Heart left ventricle (tissue), 16 donors: ENCODE data around the gene UST. TPM values are rescaled to one million over a fixed set of nuclear protein-coding genes. Genes with fewer than 3 reads are reported as not detected.

Experiments
- ATAC-seq, 4 donors: fragments of 200-7000 bp; cut with Tn5 transposase; one replicate each; pipeline ENCODE4 v1.9.1; 2020 to 2022; ENCODE audit warnings: moderate library complexity in 4 of 4, mild to moderate bottlenecking in 3 of 4, moderate number of reproducible peaks in 1 of 4
- DNase-seq, 5 donors: peaks; one replicate each; pipeline ENCODE4 v3.0.0-alpha.2; 2020
- H3K27ac ChIP-seq, 12 donors: fragments of 200-600 bp; sonication (generic) in 4 of 12; one replicate each; pipeline versions ENCODE4 v1.5.0 to v1.8.0; 2016 to 2022; ENCODE audit warnings: mild to moderate bottlenecking in 2 of 12
- H3K27me3 ChIP-seq, 9 donors: fragments of 200-600 bp; sonication (generic) in 2 of 9; one replicate each; pipeline versions ENCODE4 v1.5.1 to v1.8.0; 2016 to 2022; ENCODE audit warnings: mild to moderate bottlenecking in 3 of 9
- H3K36me3 ChIP-seq, 9 donors: fragments of 200-600 bp; sonication (generic) in 2 of 9; one replicate each; pipeline versions ENCODE4 v1.5.0 to v1.8.0; 2018 to 2022; ENCODE audit warnings: mild to moderate bottlenecking in 2 of 9
- H3K4me1 ChIP-seq, 12 donors: fragments of 200-600 bp; sonication (generic) in 4 of 12; one replicate each; pipeline versions ENCODE4 v1.5.0 to v1.8.0; 2016 to 2022; ENCODE audit warnings: mild to moderate bottlenecking in 3 of 12
- H3K4me3 ChIP-seq, 12 donors: fragments of 200-600 bp; sonication (generic) in 4 of 12; one replicate each; pipeline versions ENCODE4 v1.5.0 to v1.8.0; 2017 to 2022; ENCODE audit warnings: mild to moderate bottlenecking in 9 of 12, moderate library complexity in 4 of 12
- H3K9me3 ChIP-seq, 12 donors: fragments of 200-600 bp; sonication (generic) in 4 of 12; one replicate each; pipeline versions ENCODE4 v1.5.0 to v1.8.0; 2016 to 2022; ENCODE audit warnings: mild to moderate bottlenecking in 1 of 12
- CTCF ChIP-seq, 12 donors: fragments of 200-600 bp; sonication (generic) in 4 of 12; IDR thresholded peaks; one replicate each; pipeline versions ENCODE4 v1.5.0 to v1.8.0; 2018 to 2022; ENCODE audit warnings: antibody characterized with exemption in 12 of 12, mild to moderate bottlenecking in 5 of 12
- POLR2A ChIP-seq, 2 donors: fragments of 450-650 bp; IDR thresholded peaks; one replicate each; pipeline ENCODE4 v1.6.1; 2017; ENCODE audit warnings: antibody characterized with exemption in 2 of 2, mild to moderate bottlenecking in 2 of 2, moderate library complexity in 2 of 2
- WGBS, 4 donors: extraction: QIAGEN DNeasy Blood & Tissue Kit in 2 of 4; methylation state at CpG; one replicate each; pipeline versions ENCODE4 v1.1.5 to v1.1.7; 2013 to 2018; 5-methylcytosine and 5-hydroxymethylcytosine counted together
- intact Hi-C, 10 donors: fragments of 100-400 bp; cut with DNase I; formaldehyde crosslinking; loops; one replicate each; pipeline versions ENCODE4 v1.11.1 to v1.14.2; 2022
- polyA plus RNA-seq, 2 donors: library from polyadenylated mRNA; stranded (reverse); fragments of 200-250 nt; gene quantifications; one replicate each; pipeline ENCODE4 v1.2.3, GENCODE V29; 2013
- total RNA-seq, 9 donors: library from RNA; depleted of rRNA in 2 of 9; stranded (reverse); fragments of >200 nt in 2 of 9; fragmentation: NEBNext Ultra II Directional in 3 of 9; extraction: Animal tissue kit (Norgen Biotek cat#: 25700) in 3 of 9; gene quantifications; one replicate each; pipeline versions ENCODE4 v1.1.0 to v1.2.4, GENCODE V29; 2016 to 2023
- donor health status: ischemic (EF 13 %, LVEDD 7.1; RV severe dilation, severe dysfunction).
- donor health status: healthy with polysubstance abuse.
- donor health status: DM: no; HTN: yes; CAD: no.
- donor health status: DM: no; HTN: no; CAD: no.
- donor health status: ischemic (EF 25% LVEDD 6.9; RV normal size, moderate dysfunction).
- donor health status: ischemic (EF 25% LVEDD 5.7; RV mildly dilated, moderate dysfunction).
- donor health status: healthy.
- donor health status: DM: yes; HTN: yes; CAD: no.
- donor health status: ischemic (EF 35%, LVEDD 5.7; RV mildly dilated, moderate dysfunction).
- donor health status: nonischemic (EF 11% LVEDD 7.7; RV severe dilation, severe dysfunction).
- donor health status: DM: yes; HTN: yes; CAD: no.
- donor health status: PGD.
- donor health status: ischemic (EF 29% LVEDD 5.4; RV normal size, mild dysfunction).
- donor health status: nonischemic (EF 23%, LVEDD 6.1; RV moderate dilation, normal function).

UST gene
- total and polyA plus RNA-seq, 11 donors = 1.1 to 5.8 (median 2.7) TPM

- peaks cover 0 to 17% (median 0%) of the 10 kb centered on the region in 9 donors for H3K27me3 ChIP-seq
- H3K27ac ChIP-seq = peak overlapping the region in 11 of 12 donors; percentile 23 to 87 (median 81)
- no peaks in the 10 kb centered on the region for H3K9me3 ChIP-seq
- ATAC-seq = peak in 3 of 4 donors; percentile 25 to 44 (median 41)
- H3K36me3 ChIP-seq = no peaks in the 10 kb centered on the region
- DNase-seq = peak; percentile 29 to 66 (median 36)
- peak overlapping the region; percentile 51 to 91 (median 74) for H3K4me3 ChIP-seq
- TF ChIP-seq POLR2A (IDR thresholded peaks at IDR 0.05) = no peak
- TF ChIP-seq CTCF (IDR thresholded peaks at IDR 0.05) = no peak
- H3K4me1 ChIP-seq = peaks cover 0 to 24% (median 8%) of the 10 kb centered on the region in 12 donors
- intact Hi-C loops = loop anchor here in 8 of 10 donors (1.0 to 10.0 kb wide), 7 partner anchors 127 to 201 kb away; no protein-coding TSS in a partner anchor
- WGBS, 4 donors = 0 to 3% (median 1%) methylated on average over 7 to 66 of the region's 66 CpGs
These were observed 788 bp downstream of the UST start for GRCh38 chr6:148747471-148748165.

- ATAC-seq (no peak), DNase-seq (no peak)
- TF ChIP-seq POLR2A (IDR thresholded peaks at IDR 0.05) (no peak), CTCF (IDR thresholded peaks at IDR 0.05) (no peak)
- Histone ChIP-seq H3K27me3 (peaks cover 0 to 17% (median 0%) of the 10 kb centered on the region in 9 donors), H3K27ac (no peak overlapping the region), H3K9me3 (no peaks in the 10 kb centered on the region), H3K4me3 (no peak overlapping the region), H3K36me3 (no peaks in the 10 kb centered on the region), H3K4me1 (peaks cover 0 to 24% (median 8%) of the 10 kb centered on the region in 12 donors)
- intact Hi-C loops = loop anchor here in 6 of 10 donors (2.0 to 10.0 kb wide), 5 partner anchors 125 to 199 kb away; no protein-coding TSS in a partner anchor
- WGBS, 4 donors = 87 to 97% (median 90%) methylated on average over 1 of the region's 1 CpG
These were observed 2.8 kb downstream of the UST start for GRCh38 chr6:148749674-148750073.

GRCh38 chr6:148750838-148751792 lies 4.3 kb downstream of the UST start:
- DNase-seq = peak in 1 of 5 donors; percentile 54
- H3K4me1 ChIP-seq = peaks cover 0 to 20% (median 5%) of the 10 kb centered on the region in 12 donors
- intact Hi-C loops = no loop called here

More at GRCh38 chr6:148750838-148751792, 4.3 kb downstream of the UST start:
- Histone ChIP-seq H3K36me3 (no peaks in the 10 kb centered on the region), H3K27me3 (peaks cover 0 to 17% (median 0%) of the 10 kb centered on the region in 9 donors), H3K9me3 (no peaks in the 10 kb centered on the region), H3K4me3 (no peak overlapping the region), H3K27ac (no peak overlapping the region)
- whole genome bisulfite sequencing, 4 donors = 75 to 81% (median 79%) methylated on average over 13 of the region's 13 CpGs
- no peak for ATAC-seq
- no peak for TF ChIP-seq POLR2A (IDR thresholded peaks at IDR 0.05)
- no peak for TF ChIP-seq CTCF (IDR thresholded peaks at IDR 0.05)
